ENCODE measurements around the gene ARL4D.

GRCh38 chr17:43430936-43431713 is 32.3 kb downstream of the ARL4D start:
- TF ChIP-seq CTCF (conservative IDR thresholded peaks at IDR 0.05), result no peak
- TF ChIP-seq ZFX (IDR thresholded peaks at IDR 0.05), result no peak

All from C4-2B (cell line).